ENCODE results near the gene NPY5R. TPM values are rescaled to one million over a fixed set of nuclear protein-coding genes. Genes with fewer than 3 reads are reported as not detected.

Gene NPY5R
- total and polyA plus RNA-seq, 2 of the 13 experiments (the other 11 are each of a cell fraction or from before 2014, with no cell fraction given), result not detected

- no peak for TF ChIP-seq ZBTB34 (CRISPR knock-in tag; IDR thresholded peaks at IDR 0.05)
- no peak for TF ChIP-seq RAD21 (CRISPR knock-in tag; IDR thresholded peaks at IDR 0.05)
- TF ChIP-seq PLRG1 (conservative IDR thresholded peaks at IDR 0.05), result no peak
- TF ChIP-seq ZBTB21 (CRISPR knock-in tag; IDR thresholded peaks at IDR 0.05), result no peak
- TF ChIP-seq ZNF138 (CRISPR knock-in tag; IDR thresholded peaks at IDR 0.05; ENCODE audit: low read depth), result no peak
- TF ChIP-seq KLF16 (CRISPR knock-in tag; IDR thresholded peaks at IDR 0.05), result no peak
- TF ChIP-seq SP5 (CRISPR knock-in tag; IDR thresholded peaks at IDR 0.05; ENCODE audit: borderline replicate concordance, low read depth), result no peak
- no peak for TF ChIP-seq ZBTB37 (CRISPR knock-in tag; IDR thresholded peaks at IDR 0.05)
- TF ChIP-seq SAP130 (CRISPR knock-in tag; IDR thresholded peaks at IDR 0.05; ENCODE audit: low read depth), result no peak
- TF ChIP-seq GATA4 (IDR thresholded peaks at IDR 0.05; ENCODE audit: borderline replicate concordance, low read depth), result no peak
- TF ChIP-seq ZNF614 (CRISPR knock-in tag; IDR thresholded peaks at IDR 0.05; ENCODE audit: borderline replicate concordance), result no peak
- no peak for TF ChIP-seq ZBED4 (CRISPR knock-in tag; IDR thresholded peaks at IDR 0.05; ENCODE audit: borderline replicate concordance)
- no peak for TF ChIP-seq ZNF773 (CRISPR knock-in tag; IDR thresholded peaks at IDR 0.05; ENCODE audit: borderline replicate concordance)
Measured at GRCh38 chr4:163398238-163398637, 54.5 kb downstream of the NPY5R start (continued).
